HG02642 (cell line): ENCODE data around the gene DNAJB13.
A peak's percentile ranks its signal among the peaks of the same experiment; 100 is the strongest.
"Not testable (repeated sequence)": the region's sequence is repeated elsewhere in the genome, so short reads cannot be mapped to it uniquely, and the experiment has no call there.

Experiments
- ATAC-seq: cut with Tn5 transposase; IDR thresholded peaks from one replicate; pipeline ENCODE4 v1.9.1; 2021; ENCODE audit warnings: mild to moderate bottlenecking; ENCODE audit not compliant: unreplicated experiment, poor library complexity

The DNAJB13 gene

GRCh38 chr11:73950869-73951710, at the start of gene DNAJB13:
Gene DNAJB13, plus strand, starts transcription at chr11:73951026. Its CDS starts 44 bp downstream, at chr11:73951070.
- peak; percentile 75 for ATAC-seq

- no peak for ATAC-seq
Measured at GRCh38 chr11:73902303-73902702, 48.5 kb upstream of the DNAJB13 start.

DNA sequence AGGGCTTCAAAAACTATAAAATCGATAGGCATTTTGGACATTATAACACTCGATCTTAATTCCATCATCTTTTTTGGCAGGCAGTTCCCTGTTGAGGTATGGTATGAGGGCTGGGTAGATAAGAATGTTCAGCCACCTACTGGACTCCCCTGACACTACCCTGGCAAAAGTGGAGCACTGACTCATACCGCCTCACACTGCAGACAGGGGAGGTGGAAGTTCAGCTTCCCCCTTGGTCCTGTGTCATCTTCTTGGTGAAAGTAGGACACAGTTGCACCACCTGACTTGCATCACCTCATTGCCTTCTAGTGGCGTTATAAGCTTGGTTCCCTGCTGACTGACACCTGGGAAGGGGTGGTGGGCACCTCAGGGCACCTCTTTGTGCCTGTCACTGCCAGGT, 43.6 kb upstream of the DNAJB13 start:
- no peak for ATAC-seq

- no peak for ATAC-seq
Measured at GRCh38 chr11:73912026-73912425, 38.8 kb upstream of the DNAJB13 start.

GRCh38 chr11:73913472-73913871, 37.4 kb upstream of the DNAJB13 start:
- no peak for ATAC-seq

- ATAC-seq: no peak
Measured at GRCh38 chr11:73914284-73914683, 36.5 kb upstream of the DNAJB13 start.

DNA sequence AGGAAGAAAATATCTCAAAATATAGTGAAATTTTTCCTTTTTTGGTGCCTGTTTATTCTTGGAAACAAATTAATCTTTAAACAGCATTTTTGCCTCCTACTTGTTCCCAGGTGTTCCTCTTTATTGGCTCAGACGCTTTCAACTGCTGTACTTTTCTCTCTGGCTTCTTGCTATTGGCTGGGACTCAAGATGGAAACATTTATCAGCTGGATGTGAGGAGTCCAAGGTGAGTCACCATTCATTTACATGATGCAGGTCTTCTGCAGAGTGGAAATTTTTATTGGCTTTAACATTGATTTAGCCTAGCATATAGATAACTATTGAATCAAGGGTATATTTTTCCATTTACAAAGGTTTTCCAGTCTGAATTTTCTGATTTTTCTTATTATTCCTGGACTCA, 34.4 kb upstream of the DNAJB13 start:
- no peak for ATAC-seq

DNA sequence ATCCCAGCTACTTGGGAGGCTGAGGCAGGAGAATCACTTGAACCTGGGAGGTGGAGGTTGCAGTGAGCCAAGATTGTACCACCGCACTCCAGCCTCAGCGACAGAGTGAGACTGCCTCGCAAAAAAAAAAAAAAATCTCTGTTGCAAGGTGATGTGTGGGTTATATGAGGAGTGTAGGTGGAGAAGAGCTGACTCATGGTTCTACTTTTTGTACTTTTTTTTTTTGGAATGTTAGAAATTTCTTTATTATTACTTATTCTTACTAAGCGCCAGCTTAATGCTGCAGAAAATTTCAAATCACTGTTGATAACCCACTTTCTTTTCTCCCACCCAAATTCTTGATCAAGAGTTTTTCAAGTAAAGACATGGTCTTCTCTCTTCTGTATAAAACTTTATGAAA, 29.6 kb upstream of the DNAJB13 start:
- no peak for ATAC-seq

GRCh38 chr11:73929388-73929787, 21.4 kb upstream of the DNAJB13 start:
- ATAC-seq: no peak

DNA sequence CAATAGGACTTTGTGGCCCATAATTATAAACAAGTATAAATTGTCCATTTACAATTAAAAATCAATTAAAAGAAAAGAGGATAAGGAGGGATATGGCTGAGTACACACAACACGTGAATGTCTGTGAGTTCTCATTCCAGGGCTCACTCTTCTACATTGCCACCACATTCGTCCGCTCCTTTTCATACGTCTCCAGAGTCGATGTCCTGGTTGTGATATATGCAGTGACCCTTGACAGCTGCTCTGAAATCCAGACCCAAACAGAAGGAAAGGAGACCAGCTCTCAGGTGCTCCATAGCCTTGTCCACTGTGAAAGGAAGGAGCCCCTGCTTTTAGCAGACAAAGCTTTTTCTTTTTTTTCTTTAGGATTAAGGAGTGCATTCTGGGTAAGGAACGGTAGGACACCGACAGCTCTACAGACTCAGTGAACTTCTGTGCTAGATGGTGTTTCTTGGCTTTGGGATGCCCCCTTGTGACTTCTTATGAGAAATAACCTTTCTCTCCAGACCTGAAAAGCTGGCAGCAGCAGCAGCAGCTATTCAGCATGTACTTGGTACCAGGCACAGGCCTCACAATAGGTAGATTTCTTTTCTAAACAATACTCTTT, 19.7 kb upstream of the DNAJB13 start:
- no peak for ATAC-seq

GRCh38 chr11:73931951-73932350, 18.9 kb upstream of the DNAJB13 start:
- no peak for ATAC-seq

- no peak for ATAC-seq
Measured at GRCh38 chr11:73932781-73933180, 18.0 kb upstream of the DNAJB13 start.

- ATAC-seq: not testable (repeated sequence)
Measured at GRCh38 chr11:73936047-73936446, 14.8 kb upstream of the DNAJB13 start.

DNA sequence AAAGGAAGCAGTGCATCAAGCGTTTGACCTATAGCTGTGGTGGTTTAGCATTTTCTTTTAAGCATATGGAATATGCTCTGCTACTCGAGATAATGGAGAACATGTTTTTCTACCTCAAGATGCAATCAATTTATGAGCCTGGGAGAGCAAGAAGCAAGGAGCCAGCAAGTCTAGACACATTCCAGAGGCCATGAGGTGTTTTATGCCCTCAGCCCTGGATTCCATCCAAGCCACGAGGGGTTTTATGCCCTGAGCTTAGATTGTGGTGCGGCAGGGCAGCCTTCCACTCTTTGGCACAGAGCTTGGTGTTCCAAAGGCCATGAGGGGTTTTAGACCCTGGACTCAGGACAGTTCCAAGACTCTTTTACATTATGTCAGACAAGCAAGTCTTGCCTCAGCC, 11.7 kb upstream of the DNAJB13 start:
- no peak for ATAC-seq

- no peak for ATAC-seq
Measured at GRCh38 chr11:73940801-73941570, 9.8 kb upstream of the DNAJB13 start.

- ATAC-seq: no peak
Measured at GRCh38 chr11:73942010-73942409, 8.8 kb upstream of the DNAJB13 start.

DNA sequence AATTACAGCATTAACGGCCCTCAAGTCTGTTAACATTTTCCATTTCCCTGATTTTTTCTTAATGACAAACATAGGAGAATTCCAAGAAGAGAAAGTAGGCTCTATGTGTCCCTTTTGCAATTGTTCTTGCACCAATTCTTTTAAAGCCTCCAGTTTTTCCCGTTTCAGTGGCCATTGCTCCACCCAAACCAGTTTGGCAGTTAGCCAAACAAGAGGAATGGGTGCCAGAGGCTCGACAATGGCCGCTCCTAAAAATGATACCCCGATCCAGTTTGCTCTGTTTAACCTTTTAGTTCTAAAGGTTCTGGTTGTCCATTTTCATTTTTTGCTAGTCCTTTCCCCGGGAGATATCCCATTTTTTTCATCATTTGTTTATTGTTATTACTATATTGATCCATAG, 6.7 kb upstream of the DNAJB13 start:
- no peak for ATAC-seq

- ATAC-seq: no peak
Measured at GRCh38 chr11:73944901-73945300, 5.9 kb upstream of the DNAJB13 start.

- no peak for ATAC-seq
Measured at GRCh38 chr11:73945396-73945795, 5.4 kb upstream of the DNAJB13 start.

DNA sequence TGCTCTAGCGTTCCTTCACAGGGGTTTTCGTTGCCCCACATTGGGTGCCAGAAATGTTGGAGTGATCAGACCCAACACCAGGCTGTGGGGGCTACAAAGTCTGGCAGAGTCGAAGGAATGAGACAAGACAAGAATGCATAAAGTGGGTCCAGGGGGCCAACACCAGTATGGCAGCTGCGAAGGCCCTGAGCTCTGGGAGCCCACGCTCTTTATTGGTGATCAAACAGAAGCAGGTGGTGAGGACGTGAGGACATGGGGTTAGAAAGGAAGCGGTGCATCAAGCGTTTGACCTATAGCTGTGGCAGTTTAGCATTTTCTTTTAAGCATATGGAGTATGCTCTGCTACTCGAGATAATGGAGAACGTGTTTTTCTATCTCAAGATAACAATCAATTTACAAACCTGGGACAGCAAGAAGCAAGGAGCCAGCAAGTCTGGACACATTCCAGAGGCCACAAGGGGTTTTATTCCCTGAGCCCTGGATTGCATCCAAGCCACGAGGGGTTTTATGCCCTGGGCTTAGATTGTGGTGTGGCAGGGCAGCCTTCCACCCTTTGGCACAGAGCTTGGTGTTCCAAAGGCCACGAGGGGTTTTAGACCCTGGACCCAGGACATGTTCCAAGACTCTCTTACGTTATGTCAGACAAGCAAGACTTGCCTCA, 3.9 kb upstream of the DNAJB13 start:
- ATAC-seq: no peak

DNA sequence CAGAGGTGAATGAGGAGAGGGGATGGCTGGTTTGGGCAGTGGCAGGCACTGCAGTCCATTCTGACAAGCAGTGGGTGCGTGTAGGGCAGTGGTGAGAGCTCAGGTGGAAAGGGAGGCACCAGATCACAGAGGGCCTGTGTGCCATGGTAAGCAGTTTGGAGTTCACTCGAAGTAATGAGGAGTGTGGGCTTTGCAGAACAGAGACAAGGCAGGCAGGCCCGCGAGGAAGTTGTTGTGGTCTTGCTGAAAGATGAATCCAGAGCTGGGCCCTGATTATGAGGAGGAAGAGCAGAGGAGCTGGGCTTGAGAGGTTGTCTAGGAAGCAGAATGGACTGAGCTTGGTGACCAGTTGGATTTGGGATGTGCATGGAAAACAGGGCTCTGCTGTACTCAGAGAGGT, 1.6 kb upstream of the DNAJB13 start:
- ATAC-seq: no peak
